Measurements from ENCODE around the gene CDK15.

DNA sequence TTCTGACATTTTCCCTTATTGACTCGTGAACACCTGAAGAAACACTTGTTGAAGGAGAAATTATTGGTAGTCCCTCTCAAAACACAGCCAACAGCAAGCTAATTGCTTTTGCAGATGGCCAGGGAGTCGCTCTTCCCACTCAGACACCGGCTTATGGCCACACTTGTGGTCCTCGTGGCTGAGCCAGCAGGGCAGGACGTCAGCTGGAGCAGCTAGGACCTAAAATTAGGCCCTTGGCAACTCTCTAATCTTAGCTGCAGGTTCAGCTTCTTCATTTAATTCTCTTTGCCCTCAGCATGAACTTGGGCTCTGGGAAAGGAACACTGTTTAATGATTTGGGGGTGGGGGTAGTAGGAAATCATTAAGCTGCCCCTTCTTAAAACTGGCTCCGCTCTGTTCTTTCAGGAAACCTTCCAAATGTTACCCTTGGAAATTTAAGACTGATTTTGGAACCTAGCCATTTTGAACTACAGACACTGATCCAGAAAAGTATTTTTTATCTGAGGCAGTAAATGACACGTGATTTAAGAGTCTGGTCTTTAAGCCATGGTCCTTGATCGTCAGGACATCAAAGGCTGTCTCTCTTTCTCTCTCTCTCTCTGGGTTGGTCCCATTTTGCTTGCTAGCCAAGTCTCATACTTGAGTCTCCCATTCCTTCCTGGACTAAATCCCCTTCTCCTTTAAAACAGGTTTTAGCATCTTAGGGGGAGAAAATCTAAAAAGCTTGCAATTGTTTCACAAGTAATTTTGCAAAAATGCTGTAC lies 77.5 kb downstream of the CDK15 start:
- TF ChIP-seq CTCF (IDR thresholded peaks at IDR 0.05 in 8 of 11, conservative IDR thresholded peaks at IDR 0.05 in 3 of 11) (no peak), POLR2A (IDR thresholded peaks at IDR 0.05) (no peak), POLR2AphosphoS5 (IDR thresholded peaks at IDR 0.05) (no peak)
